Measurements from ENCODE around the gene SLCO3A1.
"Not testable (repeated sequence)": the region's sequence is repeated elsewhere in the genome, so short reads cannot be mapped to it uniquely, and the experiment has no call there.

Gene SLCO3A1

DNA sequence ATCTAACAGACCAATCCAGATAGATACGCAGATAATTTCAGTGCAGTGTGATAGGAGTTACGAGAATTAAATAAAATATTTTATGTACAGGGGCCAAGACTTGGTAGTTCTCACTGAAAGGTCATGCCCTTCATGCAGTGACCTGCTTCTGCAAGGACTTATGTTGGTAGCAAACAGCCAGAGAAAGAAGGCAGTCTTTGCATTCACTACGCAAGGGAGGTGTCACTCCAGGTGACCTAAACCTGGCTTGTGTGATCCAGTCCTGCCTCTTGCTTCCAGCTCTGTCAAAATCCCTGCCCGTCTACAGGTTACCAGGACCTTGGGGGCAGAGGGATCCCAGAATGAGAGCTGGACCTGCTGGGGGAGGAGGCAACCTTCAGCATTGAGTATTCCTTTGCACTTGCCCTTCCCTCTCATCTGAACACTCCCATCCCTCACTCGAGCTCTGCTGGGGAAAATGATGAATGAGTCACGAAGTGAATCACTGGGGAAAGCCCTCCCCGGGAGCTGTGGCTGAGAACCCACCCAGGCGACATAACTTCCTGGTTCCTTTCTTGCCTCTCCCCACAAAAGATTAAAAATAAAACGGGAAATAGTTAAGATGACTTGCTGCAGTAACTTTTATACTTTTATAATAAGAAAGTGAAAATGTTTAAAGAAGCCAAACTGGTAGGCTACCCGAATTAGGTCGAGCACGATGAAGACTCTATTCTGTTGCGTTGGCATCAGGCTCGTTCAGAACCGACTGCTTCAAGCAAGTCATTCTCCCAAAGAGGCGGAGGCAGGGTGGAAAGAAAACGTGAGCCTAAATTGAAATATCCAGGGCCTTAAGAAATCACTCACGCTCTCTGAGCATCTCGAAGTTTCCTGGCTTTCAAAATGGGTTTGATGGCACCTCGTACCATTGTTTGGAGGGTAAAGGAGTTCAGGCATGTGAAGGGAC, 216.1 kb downstream of the SLCO3A1 start:
- H3K4me3 ChIP-seq (ENCODE audit: low read depth, low read length) = no peak overlapping the region

DNA sequence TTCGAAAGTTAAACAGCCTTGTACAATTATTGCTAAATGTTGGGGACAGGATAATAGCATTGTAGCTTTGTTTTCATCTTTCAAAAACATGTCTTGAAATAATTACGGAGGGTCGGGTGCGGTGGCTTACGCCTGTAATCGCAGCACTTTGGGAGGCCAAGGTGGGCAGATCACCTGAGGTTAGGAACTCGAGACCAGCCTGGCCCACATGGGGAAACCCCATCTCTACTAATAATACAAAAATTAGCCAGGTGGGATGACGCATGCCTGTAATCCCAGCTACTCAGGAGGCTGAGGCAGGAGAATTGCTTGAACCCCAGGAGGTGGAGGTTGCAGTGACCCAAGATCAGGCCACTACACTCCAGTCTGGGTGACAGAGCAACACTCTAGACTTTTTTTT, 216.7 kb downstream of the SLCO3A1 start:
- H3K9me3 ChIP-seq (ENCODE audit: control insufficient read depth, low read length); H3K36me3 ChIP-seq (ENCODE audit: control insufficient read depth, insufficient read depth, low read length); H3K4me3 ChIP-seq (ENCODE audit: low read depth, low read length); H3K9ac ChIP-seq; H3K79me2 ChIP-seq; H3K27me3 ChIP-seq (ENCODE audit: control insufficient read depth, insufficient read depth, low read length); H3K4me2 ChIP-seq (ENCODE audit: low read length); H3K4me1 ChIP-seq; H2AFZ ChIP-seq: not testable (repeated sequence)
- H3K27ac ChIP-seq = peak overlapping the region; percentile 24

More for the DNA sequence above, 216.1 kb downstream of the SLCO3A1 start:
- Histone ChIP-seq H3K4me1 (no peaks in the 10 kb centered on the region), H3K27ac (peak overlapping the region; percentile 24), H3K36me3 (ENCODE audit: control insufficient read depth, insufficient read depth, low read length) (no peaks in the 10 kb centered on the region), H3K27me3 (ENCODE audit: control insufficient read depth, insufficient read depth, low read length) (no peaks in the 10 kb centered on the region), H3K9me3 (ENCODE audit: control insufficient read depth, low read length) (no peaks in the 10 kb centered on the region), H2AFZ (no peak overlapping the region), H3K4me2 (ENCODE audit: low read length) (no peak overlapping the region), H3K9ac (no peak overlapping the region), H3K79me2 (peaks cover 4% of the 10 kb centered on the region)
- TF ChIP-seq, protein P1, sequence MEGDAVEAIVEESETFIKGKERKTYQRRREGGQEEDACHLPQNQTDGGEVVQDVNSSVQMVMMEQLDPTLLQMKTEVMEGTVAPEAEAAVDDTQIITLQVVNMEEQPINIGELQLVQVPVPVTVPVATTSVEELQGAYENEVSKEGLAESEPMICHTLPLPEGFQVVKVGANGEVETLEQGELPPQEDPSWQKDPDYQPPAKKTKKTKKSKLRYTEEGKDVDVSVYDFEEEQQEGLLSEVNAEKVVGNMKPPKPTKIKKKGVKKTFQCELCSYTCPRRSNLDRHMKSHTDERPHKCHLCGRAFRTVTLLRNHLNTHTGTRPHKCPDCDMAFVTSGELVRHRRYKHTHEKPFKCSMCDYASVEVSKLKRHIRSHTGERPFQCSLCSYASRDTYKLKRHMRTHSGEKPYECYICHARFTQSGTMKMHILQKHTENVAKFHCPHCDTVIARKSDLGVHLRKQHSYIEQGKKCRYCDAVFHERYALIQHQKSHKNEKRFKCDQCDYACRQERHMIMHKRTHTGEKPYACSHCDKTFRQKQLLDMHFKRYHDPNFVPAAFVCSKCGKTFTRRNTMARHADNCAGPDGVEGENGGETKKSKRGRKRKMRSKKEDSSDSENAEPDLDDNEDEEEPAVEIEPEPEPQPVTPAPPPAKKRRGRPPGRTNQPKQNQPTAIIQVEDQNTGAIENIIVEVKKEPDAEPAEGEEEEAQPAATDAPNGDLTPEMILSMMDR (IDR thresholded peaks at IDR 0.05) = no peak

DNA sequence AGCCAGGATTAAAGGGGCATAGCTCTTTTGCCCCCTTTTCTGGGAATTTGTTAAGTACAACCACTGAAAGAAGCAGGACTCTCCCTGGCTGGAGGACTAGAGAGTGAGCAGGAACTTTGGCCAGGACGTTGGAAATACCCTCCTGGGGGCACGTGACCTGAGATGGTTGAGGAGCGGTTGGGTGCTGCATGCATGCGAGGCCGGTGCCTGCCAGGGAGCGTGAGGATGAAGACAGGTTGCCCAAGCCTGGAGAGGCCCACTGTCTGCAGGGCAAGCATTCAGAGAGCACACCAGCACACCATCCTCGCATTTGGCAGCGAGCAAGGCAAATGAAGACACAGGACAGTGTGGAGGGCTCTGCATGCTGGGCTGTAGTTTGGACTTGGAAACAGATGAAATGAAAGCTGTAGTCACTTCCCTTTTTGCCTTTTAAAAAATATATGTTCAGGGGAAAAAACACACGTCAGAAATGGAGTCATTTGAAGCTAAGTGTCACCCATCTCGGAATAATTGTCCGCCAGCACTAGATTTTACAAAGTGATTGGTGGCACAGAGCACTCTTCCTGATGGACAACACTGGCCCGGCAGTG, 217.6 kb downstream of the SLCO3A1 start:
- Histone ChIP-seq H2AFZ (no peak overlapping the region), H3K9me3 (ENCODE audit: control insufficient read depth, low read length) (no peaks in the 10 kb centered on the region), H3K27ac (no peak overlapping the region), H3K9ac (no peak overlapping the region), H3K4me3 (ENCODE audit: low read depth, low read length) (no peak overlapping the region), H3K4me1 (no peaks in the 10 kb centered on the region), H3K4me2 (ENCODE audit: low read length) (no peak overlapping the region), H3K36me3 (ENCODE audit: control insufficient read depth, insufficient read depth, low read length) (no peaks in the 10 kb centered on the region), H3K79me2 (peaks cover 8% of the 10 kb centered on the region), H3K27me3 (ENCODE audit: control insufficient read depth, insufficient read depth, low read length) (no peaks in the 10 kb centered on the region)
- TF ChIP-seq, protein P1 (IDR thresholded peaks at IDR 0.05) = no peak

DNA sequence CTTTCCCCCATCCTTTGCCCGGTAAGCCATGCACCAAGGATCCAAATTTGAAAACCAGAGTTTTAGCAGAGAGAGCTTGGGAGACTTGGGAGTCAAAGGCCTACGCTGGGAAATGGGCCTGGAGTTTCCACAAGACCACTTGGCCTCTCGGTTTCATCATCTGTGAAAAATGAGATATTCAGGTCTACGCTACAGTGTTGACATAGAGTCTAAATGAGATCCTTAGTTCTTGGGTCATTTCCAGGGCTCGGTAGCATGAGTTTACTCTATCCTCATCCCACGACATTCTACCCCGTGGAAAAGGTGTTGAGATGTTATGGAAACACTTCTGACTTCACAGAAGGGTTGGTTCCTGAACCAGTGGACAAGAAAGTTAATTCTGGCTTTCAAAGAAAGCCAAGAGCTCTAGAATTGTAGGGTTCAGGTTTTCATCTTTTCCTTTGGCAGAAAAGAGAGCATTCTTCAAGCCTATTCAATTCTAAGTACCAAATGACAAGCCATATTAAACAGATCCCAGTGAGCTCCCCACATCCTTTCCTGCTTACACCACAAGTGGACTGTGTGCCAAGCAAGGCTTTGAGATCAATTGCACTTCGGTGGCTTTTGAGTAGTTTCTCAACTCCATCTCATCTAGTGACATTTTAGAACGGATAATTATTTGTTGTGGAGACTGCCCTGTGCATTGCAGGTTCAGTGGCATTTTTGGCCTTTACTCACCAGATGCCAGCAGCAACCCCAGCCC, 219.7 kb downstream of the SLCO3A1 start:
- Histone ChIP-seq H2AFZ (no peak overlapping the region), H3K79me2 (peaks cover 12% of the 10 kb centered on the region), H3K9ac (no peak overlapping the region), H3K36me3 (ENCODE audit: control insufficient read depth, insufficient read depth, low read length) (no peaks in the 10 kb centered on the region), H3K4me1 (no peaks in the 10 kb centered on the region), H3K4me3 (ENCODE audit: low read depth, low read length) (no peak overlapping the region), H3K9me3 (ENCODE audit: control insufficient read depth, low read length) (no peaks in the 10 kb centered on the region), H3K4me2 (ENCODE audit: low read length) (no peak overlapping the region), H3K27me3 (ENCODE audit: control insufficient read depth, insufficient read depth, low read length) (no peaks in the 10 kb centered on the region), H3K27ac (no peak overlapping the region)
- TF ChIP-seq, protein P1 (IDR thresholded peaks at IDR 0.05) = no peak

DNA sequence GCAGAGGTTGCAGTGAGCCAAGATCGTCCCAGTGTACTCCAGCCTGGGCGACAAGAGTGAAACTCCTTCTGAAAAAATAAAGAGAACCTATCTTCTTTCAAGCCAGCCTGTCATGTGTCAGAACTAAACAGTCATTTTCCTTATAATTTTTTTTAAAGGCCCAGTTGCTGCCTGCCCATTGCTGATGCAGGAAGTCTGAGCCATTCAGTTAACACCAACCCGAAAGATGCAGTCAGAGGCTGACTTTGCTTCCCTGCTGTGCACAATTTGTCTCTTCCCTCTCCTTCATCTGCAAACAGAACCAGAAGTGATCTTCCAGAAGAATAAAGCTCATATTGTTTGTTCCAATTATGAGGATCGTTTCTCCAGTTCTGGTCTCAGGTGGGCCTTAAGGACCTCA, 220.6 kb downstream of the SLCO3A1 start:
- H3K4me3 ChIP-seq (ENCODE audit: low read depth, low read length) = no peak overlapping the region
- TF ChIP-seq, protein P1 (IDR thresholded peaks at IDR 0.05) = no peak
- H3K79me2 ChIP-seq = peaks cover 15% of the 10 kb centered on the region
- no peaks in the 10 kb centered on the region for H3K36me3 ChIP-seq (ENCODE audit: control insufficient read depth, insufficient read depth, low read length)
- H3K9ac ChIP-seq = no peak overlapping the region
- H3K9me3 ChIP-seq (ENCODE audit: control insufficient read depth, low read length) = no peaks in the 10 kb centered on the region
- H3K27me3 ChIP-seq (ENCODE audit: control insufficient read depth, insufficient read depth, low read length) = no peaks in the 10 kb centered on the region
- H2AFZ ChIP-seq = no peak overlapping the region
- H3K27ac ChIP-seq = no peak overlapping the region
- no peak overlapping the region for H3K4me2 ChIP-seq (ENCODE audit: low read length)
- no peaks in the 10 kb centered on the region for H3K4me1 ChIP-seq
